Measurements from ENCODE around the gene GSG1L. TPM values are rescaled to one million over a fixed set of nuclear protein-coding genes. Genes with fewer than 3 reads are reported as not detected.
"Not testable (repeated sequence)": the region's sequence is repeated elsewhere in the genome, so short reads cannot be mapped to it uniquely, and the experiment has no call there.

Gene GSG1L
- total RNA-seq, 1 donor from 2014 or later: not detected

- DNase-seq: not testable (repeated sequence)
These were observed 83.8 kb downstream of the GSG1L start for GRCh38 chr16:27979668-27980067.

- no peak for DNase-seq
These were observed 84.6 kb downstream of the GSG1L start for GRCh38 chr16:27978876-27979275.

GRCh38 chr16:27977966-27978365, 85.5 kb downstream of the GSG1L start:
- no peak for DNase-seq

GRCh38 chr16:27976990-27977389, 86.5 kb downstream of the GSG1L start:
- DNase-seq: no peak

GRCh38 chr16:27974896-27975540, 88.5 kb downstream of the GSG1L start:
- no peak for DNase-seq

GRCh38 chr16:27973678-27974077, 89.8 kb downstream of the GSG1L start:
- DNase-seq: no peak

GRCh38 chr16:27972500-27972899, 91.0 kb downstream of the GSG1L start:
- DNase-seq: peak; percentile 68

GRCh38 chr16:27969574-27969973, 93.9 kb downstream of the GSG1L start:
- no peak for DNase-seq

GRCh38 chr16:27967169-27967568, 96.3 kb downstream of the GSG1L start:
- DNase-seq: no peak

- no peak for DNase-seq
These were observed 96.8 kb downstream of the GSG1L start for GRCh38 chr16:27966756-27967155.

GRCh38 chr16:27965801-27966200, 97.7 kb downstream of the GSG1L start:
- DNase-seq: no peak

GRCh38 chr16:27963471-27963965, 100.0 kb downstream of the GSG1L start:
- DNase-seq: no peak

GRCh38 chr16:27962197-27962596, 101.3 kb downstream of the GSG1L start:
- DNase-seq: no peak

GRCh38 chr16:27961296-27961620, 102.3 kb downstream of the GSG1L start:
- DNase-seq: no peak

GRCh38 chr16:27960619-27961295, 102.8 kb downstream of the GSG1L start:
- no peak for DNase-seq

GRCh38 chr16:27959914-27960313, 103.6 kb downstream of the GSG1L start:
- DNase-seq: no peak

- no peak for DNase-seq
These were observed 109.3 kb downstream of the GSG1L start for GRCh38 chr16:27954191-27954590.

GRCh38 chr16:27952811-27953210, 110.7 kb downstream of the GSG1L start:
- DNase-seq: no peak

GRCh38 chr16:27951489-27952120, 111.9 kb downstream of the GSG1L start:
- no peak for DNase-seq

- no peak for DNase-seq
These were observed 113.2 kb downstream of the GSG1L start for GRCh38 chr16:27950206-27950887.

GRCh38 chr16:27947696-27948095, 115.8 kb downstream of the GSG1L start:
- no peak for DNase-seq

GRCh38 chr16:27945233-27945973, 118.1 kb downstream of the GSG1L start:
- DNase-seq: no peak

GRCh38 chr16:27943766-27944165, 119.7 kb downstream of the GSG1L start:
- DNase-seq: no peak

Data from dermis blood vessel endothelial cell (primary cell).